Measurements from ENCODE around the gene FYTTD1. TPM values are rescaled to one million over a fixed set of nuclear protein-coding genes. Genes with fewer than 3 reads are reported as not detected.

FYTTD1 gene
- total RNA-seq, 1 experiment from 2014 or later = 75.4 TPM

DNA sequence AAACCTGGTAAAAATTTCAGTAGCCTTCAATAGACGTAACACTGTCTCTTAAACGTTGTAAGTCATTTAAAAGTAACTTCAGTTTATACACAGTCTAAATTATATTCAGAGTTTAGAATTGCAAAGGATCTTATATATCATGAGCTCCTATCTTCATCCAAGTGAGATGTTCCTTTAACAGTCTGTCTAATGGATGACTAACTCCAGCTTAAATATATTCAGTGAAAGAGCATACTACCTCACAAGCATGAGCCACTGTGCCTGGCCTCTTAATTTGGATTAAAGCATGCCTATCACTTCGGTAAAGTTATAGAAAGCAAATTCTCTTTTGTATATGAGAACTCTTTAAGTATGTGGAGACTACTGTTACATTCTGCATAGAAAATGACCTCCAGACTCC is 7.0 kb downstream of the FYTTD1 start:
- H3K79me2 ChIP-seq (ENCODE audit: low read depth) = peaks cover 62% of the 10 kb centered on the region
- no TSS peak for BruUV-seq (replicated peaks)
- H3K36me3 ChIP-seq (ENCODE audit: low read depth) = peaks cover 33% of the 10 kb centered on the region
- intact Hi-C loops (cut with micrococcal nuclease; ENCODE audit: unreplicated experiment) = no loop called here
- no peak overlapping the region for H3K4me2 ChIP-seq
- H3K27ac ChIP-seq = no peak overlapping the region
- no peak overlapping the region for H3K4me3 ChIP-seq
- no peaks in the 10 kb centered on the region for H3K27me3 ChIP-seq (ENCODE audit: insufficient read depth, low read depth)
- ChIA-PET CTCF (interaction anchor here (0.6 kb wide), 1 partner anchor 1913 kb away, joined by 3 read pairs; no protein-coding TSS in a partner anchor), POLR2A (ENCODE audit: unreplicated experiment) (no interaction called here)
- DNase-seq = no peak
- H3F3A ChIP-seq (ENCODE audit: insufficient read depth, low read depth) = peaks cover 15% of the 10 kb centered on the region
- H3K4me1 ChIP-seq (replicated peaks; ENCODE audit: insufficient read depth) = peaks cover 13% of the 10 kb centered on the region
- no peaks in the 10 kb centered on the region for H3K9me3 ChIP-seq (ENCODE audit: insufficient read depth, low read depth)
- H2AFZ ChIP-seq = no peak overlapping the region
- H4K20me1 ChIP-seq (ENCODE audit: insufficient read depth) = peaks cover 34% of the 10 kb centered on the region
- TF ChIP-seq EZH2 (IDR thresholded peaks at IDR 0.05; ENCODE audit: low read depth) = no peak
- TF ChIP-seq, protein P1, sequence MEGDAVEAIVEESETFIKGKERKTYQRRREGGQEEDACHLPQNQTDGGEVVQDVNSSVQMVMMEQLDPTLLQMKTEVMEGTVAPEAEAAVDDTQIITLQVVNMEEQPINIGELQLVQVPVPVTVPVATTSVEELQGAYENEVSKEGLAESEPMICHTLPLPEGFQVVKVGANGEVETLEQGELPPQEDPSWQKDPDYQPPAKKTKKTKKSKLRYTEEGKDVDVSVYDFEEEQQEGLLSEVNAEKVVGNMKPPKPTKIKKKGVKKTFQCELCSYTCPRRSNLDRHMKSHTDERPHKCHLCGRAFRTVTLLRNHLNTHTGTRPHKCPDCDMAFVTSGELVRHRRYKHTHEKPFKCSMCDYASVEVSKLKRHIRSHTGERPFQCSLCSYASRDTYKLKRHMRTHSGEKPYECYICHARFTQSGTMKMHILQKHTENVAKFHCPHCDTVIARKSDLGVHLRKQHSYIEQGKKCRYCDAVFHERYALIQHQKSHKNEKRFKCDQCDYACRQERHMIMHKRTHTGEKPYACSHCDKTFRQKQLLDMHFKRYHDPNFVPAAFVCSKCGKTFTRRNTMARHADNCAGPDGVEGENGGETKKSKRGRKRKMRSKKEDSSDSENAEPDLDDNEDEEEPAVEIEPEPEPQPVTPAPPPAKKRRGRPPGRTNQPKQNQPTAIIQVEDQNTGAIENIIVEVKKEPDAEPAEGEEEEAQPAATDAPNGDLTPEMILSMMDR (conservative IDR thresholded peaks at IDR 0.05) = no peak
- H3K9me2 ChIP-seq (ENCODE audit: insufficient read depth) = no peaks in the 10 kb centered on the region

DNA sequence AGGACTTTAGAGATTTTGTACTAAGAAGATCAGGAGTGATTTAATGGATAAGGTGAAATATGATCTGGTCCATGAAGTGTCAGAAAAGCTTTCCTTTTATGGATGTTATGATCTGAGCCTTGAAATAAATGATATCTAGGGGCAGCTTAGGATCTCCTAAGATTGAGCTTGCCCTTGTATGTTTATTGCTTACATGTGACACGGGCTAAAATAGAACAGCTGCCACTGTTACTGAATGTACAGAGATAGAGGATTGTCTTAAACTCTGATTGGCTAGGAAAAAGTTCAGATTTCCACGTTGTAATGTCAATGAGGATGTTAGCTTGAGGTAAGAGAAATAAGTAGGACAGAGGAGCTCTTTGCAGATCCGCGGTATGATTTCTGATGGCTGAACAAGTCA is 8.8 kb downstream of the FYTTD1 start:
- H3K9me3 ChIP-seq (ENCODE audit: insufficient read depth, low read depth) = no peaks in the 10 kb centered on the region
- POLR2A ChIA-PET (ENCODE audit: unreplicated experiment) = no interaction called here
- H3F3A ChIP-seq (ENCODE audit: insufficient read depth, low read depth) = no peaks in the 10 kb centered on the region
- no TSS peak for BruUV-seq (replicated peaks)
- intact Hi-C loops (cut with micrococcal nuclease; ENCODE audit: unreplicated experiment) = no loop called here
- H3K9me2 ChIP-seq (ENCODE audit: insufficient read depth) = no peaks in the 10 kb centered on the region
- DNase-seq = no peak
- no peak overlapping the region for H3K27ac ChIP-seq
- H3K4me3 ChIP-seq = no peak overlapping the region
- peaks cover 44% of the 10 kb centered on the region for H3K79me2 ChIP-seq (ENCODE audit: low read depth)
- peaks cover 43% of the 10 kb centered on the region for H3K36me3 ChIP-seq (ENCODE audit: low read depth)
- H2AFZ ChIP-seq = no peak overlapping the region
- TF ChIP-seq, protein P1 (conservative IDR thresholded peaks at IDR 0.05) = no peak
- TF ChIP-seq EZH2 (IDR thresholded peaks at IDR 0.05; ENCODE audit: low read depth) = no peak
- H4K20me1 ChIP-seq (ENCODE audit: insufficient read depth) = peaks cover 17% of the 10 kb centered on the region
- H3K27me3 ChIP-seq (ENCODE audit: insufficient read depth, low read depth) = no peaks in the 10 kb centered on the region
- H3K4me1 ChIP-seq (replicated peaks; ENCODE audit: insufficient read depth) = no peaks in the 10 kb centered on the region
- no peak overlapping the region for H3K4me2 ChIP-seq
- CTCF ChIA-PET = no interaction called here

DNA sequence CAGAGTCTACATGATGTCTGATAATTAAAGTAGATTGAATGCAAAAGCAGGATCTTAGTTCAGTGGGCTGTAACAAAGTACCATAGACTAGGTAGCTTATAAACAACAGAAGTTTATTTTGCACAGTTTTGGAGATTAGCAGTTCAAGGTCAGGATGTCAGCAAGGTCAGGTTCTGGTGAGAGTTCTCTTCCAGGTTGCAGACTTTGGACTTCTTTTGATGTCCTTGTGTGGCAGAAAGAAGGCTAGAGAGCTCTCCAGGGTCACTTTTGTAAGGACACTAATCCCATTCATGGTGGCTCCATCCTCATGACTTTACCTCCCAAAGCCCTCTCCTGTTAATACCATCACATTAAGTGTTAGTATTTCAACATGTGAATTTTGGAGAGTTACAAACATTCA is 12.1 kb downstream of the FYTTD1 start:
- no peak overlapping the region for H3K27ac ChIP-seq
- peaks cover 13% of the 10 kb centered on the region; the same call in 1 of the 2 replicates for H3K79me2 ChIP-seq (ENCODE audit: low read depth)
- no TSS peak for BruUV-seq (replicated peaks)
- no peaks in the 10 kb centered on the region for H3K9me2 ChIP-seq (ENCODE audit: insufficient read depth)
- H2AFZ ChIP-seq = no peak overlapping the region
- no peak overlapping the region for H3K4me2 ChIP-seq
- no peak for DNase-seq
- ChIA-PET CTCF (interaction anchor here (0.7 kb wide), 1 partner anchor 24 kb away, joined by 3 read pairs; no protein-coding TSS in a partner anchor), POLR2A (ENCODE audit: unreplicated experiment) (no interaction called here)
- H3F3A ChIP-seq (ENCODE audit: insufficient read depth, low read depth) = no peaks in the 10 kb centered on the region
- H4K20me1 ChIP-seq (ENCODE audit: insufficient read depth) = no peaks in the 10 kb centered on the region
- no peaks in the 10 kb centered on the region for H3K9me3 ChIP-seq (ENCODE audit: insufficient read depth, low read depth)
- TF ChIP-seq, protein P1 (conservative IDR thresholded peaks at IDR 0.05) = no peak
- no peak for TF ChIP-seq EZH2 (IDR thresholded peaks at IDR 0.05; ENCODE audit: low read depth)
- H3K4me3 ChIP-seq = no peak overlapping the region
- H3K36me3 ChIP-seq (ENCODE audit: low read depth) = peaks cover 48% of the 10 kb centered on the region
- H3K4me1 ChIP-seq (replicated peaks; ENCODE audit: insufficient read depth) = no peaks in the 10 kb centered on the region
- intact Hi-C loops (cut with micrococcal nuclease; ENCODE audit: unreplicated experiment) = no loop called here
- no peaks in the 10 kb centered on the region for H3K27me3 ChIP-seq (ENCODE audit: insufficient read depth, low read depth)
